Inflammatory macrophage treated with lipopolysaccharide for 1 hour (primary cell): ENCODE results near the gene TTC8.
"Not testable (repeated sequence)": the region's sequence is repeated elsewhere in the genome, so short reads cannot be mapped to it uniquely, and the experiment has no call there.

ENCODE experiments used
- DNase-seq, 2 donors: peaks; one replicate each; pipeline ENCODE4 v3.0.0-alpha.2; 2020 to 2022

The TTC8 gene

DNA sequence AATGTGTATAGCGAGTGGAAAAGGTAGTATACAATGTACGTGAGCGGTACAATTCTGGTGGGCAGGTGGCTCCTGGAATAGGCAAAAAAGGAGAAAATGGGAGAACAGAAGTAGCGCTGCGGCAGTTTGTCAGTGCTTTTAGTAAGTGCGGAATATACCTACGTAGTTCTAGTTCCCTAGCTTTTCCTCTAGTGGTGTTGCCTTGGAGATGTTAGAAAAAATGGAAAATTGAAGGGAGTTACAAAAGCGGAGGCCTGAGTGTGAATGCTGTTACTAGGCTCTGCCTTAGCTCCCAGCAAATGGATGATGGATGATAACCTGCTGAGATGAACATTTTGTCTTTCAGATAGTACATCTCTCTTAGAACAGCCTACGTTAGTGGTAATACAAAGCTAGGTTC is 1.1 kb downstream of the TTC8 start:
- DNase-seq: no peak

DNA sequence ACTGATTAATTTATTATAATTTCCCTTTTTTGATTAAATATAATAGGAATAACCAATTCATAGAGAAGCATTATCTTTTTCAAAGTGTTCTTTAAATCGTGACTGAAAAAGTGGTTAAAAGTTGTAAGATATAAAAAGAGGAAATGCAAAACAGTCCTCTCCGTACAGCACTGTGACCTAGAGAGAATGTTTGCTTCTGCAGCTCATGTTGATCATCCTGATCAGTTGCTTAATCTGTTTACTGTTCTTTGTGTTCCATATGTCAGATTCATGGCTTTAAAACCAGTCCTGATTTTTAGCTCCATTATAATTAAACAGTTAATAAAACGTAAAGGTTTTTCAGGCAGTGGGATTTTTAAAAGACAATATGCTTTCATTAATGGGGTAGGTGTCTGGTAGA is 4.7 kb downstream of the TTC8 start:
- peak in 1 of 2 donors; percentile 20 for DNase-seq

DNA sequence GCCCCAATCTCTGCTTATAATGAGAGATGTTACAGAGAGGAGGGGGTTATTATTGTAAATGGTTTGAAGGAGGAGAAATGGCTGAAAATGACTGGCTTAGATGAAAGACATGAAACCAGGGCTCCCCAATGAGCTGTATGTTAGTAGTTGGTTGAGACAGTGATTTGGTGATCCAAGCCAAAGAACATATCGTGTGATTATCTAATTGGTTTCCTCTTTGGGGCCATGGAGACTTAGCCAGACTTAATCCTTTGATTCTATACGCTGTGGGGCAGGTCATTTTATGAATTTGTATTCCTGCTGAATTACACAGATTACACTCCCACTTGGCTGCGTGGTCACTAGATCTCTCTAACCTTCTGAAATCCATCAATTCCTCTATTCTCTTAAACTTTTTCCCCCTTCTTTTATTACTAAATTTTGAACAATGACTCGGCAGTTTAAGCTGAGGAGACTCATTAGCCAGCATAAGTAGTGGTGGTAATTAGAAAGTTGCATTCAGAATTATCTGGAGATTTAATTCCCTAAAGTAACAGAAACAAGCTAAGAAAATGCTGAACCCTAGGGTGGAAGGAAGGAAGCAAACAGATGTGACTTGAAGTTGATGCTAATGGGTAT is 5.3 kb downstream of the TTC8 start:
- DNase-seq: no peak

DNA sequence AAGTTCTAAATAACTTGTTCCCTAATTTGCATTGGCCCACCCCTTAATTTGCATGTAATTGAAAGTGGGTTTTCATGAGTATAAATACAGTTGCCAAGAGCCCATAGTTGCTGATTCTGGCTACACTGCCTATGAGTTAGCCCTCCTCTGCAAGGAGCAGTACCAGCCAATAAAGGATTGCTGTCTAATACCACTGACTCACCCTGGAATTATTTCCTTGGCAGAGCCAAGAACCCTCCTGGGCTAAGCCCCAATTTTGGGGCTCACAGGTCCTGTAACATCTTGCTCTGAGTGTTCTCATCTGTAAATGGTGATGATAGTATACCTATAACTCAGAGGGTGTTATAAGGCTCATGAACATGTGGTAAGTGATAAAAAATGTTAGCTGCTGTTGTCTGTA is 6.8 kb downstream of the TTC8 start:
- DNase-seq: no peak

DNA sequence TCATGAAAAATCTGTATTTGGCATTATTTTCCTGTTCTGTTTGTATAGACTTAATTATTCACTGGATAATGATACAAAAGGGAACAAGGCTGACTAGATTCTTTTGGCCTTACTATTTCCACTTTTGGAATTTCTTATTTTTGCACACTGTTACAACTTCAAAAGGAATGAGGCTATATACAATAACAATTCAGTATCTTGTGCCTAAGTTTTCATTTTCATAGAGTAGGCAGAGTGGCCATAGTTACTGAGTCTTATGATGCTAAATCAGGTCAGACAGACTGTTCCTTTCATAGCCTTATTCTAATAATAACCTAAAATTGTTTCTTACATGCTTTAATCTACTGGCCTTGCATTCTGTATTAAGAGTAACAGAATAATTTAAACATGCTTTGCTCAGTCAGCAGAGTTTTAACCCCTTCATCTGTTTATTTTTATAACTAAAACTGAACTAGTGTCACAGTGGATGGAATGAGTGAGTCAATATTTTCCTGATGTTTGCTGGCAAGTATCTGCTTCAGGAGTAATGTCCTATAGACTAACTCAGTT is 10.5 kb downstream of the TTC8 start:
- DNase-seq: peak; percentile 32 to 54

DNA sequence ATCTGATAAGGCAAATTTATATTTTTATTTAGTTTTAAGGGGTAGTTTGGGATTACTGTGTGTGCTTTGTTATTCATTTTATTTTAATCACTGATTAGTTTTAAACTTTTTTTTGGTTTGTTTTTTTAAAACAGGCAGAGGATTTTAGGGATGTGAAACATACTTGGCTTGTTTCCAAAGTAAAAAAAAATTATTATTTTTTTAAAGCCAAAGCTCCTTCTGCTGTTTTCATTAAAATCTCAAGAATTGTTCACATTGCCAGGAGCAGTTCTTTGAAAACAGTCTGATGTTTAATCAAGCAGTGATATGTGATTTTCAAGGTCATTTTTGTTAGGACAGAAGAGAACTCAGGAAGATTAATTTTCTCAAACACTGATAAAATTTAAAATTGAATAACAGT is 11.2 kb downstream of the TTC8 start:
- peak in 1 of 2 donors; percentile 16 for DNase-seq

DNA sequence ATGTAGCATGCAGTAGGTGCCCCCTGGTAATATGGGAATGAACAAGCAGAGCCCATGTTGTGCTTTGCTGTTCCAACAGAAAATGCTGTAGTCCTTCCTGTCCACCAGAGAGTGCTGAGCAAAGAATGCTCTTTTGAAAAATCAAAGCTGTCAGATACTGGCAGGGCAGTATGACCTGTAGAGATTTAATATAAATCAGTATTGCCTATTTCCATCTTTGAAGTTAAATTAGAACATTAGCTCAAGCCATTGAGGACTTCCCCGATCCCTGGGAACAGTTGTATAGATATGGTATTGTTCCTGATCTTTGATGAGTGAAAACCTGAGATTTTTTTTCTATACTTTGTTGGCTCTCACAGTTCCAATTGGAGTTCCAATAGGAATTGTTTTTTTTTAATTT is 13.0 kb downstream of the TTC8 start:
- no peak for DNase-seq

DNA sequence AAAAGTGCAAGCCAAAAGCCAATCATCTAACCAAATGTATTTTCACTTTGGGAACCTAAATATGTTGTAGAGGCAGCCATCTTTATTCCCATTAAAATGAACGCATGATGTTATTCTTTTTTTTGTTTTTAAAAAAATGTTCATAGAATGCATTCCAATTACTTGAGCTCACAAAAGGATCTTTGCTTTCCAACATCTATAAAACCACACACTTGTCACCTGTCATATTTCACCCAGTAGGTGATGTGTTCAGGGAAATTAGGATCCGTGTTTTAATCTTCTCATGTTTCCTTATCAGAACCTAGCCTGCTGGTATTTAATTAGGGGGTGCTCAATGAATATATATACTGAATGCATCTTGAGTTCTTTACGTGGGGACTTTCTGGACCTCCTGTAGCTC is 13.6 kb downstream of the TTC8 start:
- no peak for DNase-seq

DNA sequence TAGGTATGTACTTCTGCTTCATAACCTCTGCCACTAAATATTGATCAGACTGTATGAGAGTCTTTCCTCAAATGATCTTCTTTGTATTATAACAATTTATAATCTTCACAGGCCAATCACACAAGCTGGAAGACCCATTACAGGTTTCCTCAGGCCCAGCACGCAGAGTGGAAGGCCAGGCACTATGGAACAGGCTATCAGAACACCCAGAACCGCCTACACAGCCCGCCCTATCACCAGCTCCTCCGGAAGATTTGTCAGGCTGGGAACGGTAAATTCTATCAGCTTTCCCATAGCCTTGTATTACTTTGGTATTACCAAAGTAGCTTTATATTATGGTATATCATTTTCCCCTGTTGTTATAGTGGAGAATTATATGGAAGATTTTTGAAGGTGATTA is 16.5 kb downstream of the TTC8 start:
- no peak for DNase-seq

DNA sequence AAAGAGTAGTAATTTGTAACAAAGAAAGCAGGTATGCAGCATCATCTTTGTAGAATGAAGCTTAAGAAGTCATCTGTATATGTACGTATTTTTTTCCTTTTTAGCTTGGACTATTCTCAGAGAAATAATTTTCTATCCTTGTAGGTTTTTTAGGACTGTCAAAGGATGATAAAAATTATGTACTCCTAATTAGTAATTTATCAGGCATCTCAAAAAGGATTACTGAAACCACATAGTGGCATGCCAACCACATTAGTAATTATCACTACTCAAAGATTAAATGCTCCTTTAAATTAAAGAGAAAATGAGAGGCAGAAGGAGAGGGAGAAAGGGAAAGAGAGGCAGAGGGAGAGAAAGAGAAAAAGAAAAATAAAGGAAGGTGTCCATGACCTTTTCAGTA is 17.3 kb downstream of the TTC8 start:
- DNase-seq: no peak

DNA sequence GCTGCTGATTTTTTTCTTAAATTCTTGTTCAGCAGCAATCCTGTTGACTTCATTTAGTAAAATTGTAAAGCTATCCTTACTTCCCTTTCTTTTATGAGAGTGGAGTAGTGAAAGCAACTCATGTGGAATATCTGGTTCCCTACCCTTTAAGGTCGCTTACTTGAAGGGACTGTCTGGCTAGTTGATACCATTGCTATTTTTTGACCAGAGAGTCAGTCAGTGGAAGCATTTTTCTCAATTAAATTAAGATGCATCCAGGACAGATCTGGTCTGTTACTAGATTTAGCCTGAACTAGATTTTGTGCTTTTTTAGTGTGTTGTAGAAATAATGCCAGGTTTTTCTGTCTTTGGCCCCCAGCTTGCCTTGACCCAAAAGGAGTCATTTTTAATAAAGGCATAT is 18.0 kb downstream of the TTC8 start:
- DNase-seq: no peak

DNA sequence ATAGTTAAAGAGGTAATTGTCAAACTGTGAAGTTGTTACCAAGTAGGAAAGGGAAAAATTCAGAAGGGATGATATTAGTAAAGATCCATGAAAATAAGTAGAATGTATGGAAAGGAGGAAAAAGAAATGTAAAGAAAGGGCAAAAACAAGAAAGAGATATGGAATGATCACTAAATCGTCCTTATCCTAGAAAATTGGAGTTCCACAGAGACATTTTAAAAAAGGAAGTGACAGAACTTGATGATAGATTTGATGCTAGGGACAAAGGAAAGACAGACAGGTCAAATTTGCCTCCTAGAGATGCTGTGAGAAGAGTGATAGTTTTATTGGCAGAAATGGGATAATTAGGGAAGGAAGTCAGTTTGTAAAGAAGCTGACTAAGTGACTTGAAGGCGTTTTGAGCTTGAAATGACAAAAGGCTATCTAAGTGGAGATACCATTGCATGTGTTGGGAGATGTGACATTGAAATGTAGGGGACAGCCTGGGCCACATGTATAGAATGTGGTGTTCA is 20.6 kb downstream of the TTC8 start:
- DNase-seq: no peak

DNA sequence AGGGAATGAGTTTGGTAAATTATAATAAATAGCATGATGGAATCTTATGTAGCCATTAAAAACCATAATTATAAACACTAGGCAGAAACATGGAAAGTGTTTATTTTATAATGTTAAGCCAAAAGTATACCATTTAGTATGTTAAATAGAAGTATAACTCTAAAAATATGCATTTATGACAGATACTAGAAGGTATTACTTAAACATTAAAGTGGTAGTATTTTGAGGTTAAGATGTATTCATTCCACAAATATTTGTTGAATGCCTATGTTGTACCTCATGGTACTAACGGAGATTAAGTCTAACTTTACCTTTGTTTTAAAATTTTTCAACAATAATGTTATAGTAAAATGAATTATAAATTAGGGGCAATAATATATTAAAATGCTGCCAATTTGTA is 24.1 kb downstream of the TTC8 start:
- DNase-seq: no peak

DNA sequence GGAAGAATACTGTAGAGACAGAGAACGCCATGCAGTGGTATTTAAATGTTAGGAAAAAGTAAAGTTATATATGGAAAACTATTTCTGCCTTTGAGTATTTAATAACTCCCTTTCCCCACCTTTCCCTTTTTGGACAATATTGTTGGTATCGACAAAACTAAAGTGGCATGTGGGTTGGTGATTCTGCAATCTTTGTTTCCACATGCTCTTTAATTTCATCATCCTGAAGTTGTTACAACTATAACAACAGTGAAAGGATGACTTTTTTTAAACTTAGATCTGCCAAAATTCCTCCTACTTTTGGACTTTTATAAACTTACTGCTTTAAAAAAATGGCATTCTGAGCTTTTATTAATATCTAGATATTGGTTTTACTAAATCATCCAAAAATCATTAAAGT is 25.3 kb downstream of the TTC8 start:
- DNase-seq: peak; percentile 32 to 66

DNA sequence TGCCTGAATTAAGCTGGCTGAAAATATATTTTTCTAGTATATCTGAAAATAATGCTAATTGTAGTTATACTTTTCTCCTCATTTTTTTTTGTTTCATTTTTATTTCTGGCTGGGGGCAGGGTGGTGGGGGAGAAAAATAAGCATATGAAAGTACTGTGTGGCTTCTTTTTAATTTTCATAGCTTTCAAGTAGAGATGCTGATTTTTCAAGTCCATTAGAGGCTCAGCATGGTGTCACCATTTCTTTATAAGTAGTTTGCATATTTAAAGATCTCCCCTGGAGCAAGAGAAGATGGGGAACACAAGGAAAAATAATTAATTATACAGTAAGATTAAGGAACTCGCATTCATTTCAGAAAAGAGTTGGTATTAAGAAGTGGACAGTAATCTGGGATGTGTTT is 27.1 kb downstream of the TTC8 start:
- DNase-seq: no peak

DNA sequence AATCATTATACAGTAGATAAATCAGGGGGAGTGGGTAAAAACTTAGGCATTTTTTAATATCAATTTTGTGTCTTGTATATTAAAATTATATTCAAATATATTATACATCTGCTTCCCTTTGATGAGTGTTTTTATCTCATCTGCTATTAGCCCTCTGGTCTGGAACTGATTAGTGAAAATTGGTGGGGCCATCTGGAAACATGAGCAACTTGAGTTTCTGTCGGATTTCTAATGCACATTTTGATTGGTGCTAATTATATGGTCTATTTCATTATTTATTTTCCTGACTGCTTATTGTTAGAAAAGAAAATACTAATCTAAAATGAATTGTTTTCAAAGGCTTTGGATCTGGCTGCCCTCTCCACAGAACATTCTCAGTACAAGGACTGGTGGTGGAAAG is 28.2 kb downstream of the TTC8 start:
- DNase-seq: no peak

DNA sequence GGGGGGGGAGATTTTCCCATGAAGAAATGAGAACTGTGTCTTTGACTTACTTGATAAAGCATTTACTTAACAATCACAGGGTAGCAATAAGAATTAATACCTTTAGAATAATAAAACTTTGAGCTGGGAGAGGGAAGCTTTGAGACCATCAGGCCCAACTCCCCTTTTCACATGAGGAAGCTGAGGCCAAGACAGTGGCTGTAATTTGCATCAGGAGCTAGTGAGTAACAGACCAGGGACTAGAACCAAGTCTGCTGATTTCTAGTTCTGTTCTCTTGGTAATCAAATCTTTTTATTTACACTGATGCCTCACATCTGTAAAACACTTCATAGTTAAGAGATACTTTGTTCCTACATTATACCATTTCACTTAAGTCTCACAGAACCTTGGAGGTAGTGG is 28.7 kb downstream of the TTC8 start:
- no peak for DNase-seq

DNA sequence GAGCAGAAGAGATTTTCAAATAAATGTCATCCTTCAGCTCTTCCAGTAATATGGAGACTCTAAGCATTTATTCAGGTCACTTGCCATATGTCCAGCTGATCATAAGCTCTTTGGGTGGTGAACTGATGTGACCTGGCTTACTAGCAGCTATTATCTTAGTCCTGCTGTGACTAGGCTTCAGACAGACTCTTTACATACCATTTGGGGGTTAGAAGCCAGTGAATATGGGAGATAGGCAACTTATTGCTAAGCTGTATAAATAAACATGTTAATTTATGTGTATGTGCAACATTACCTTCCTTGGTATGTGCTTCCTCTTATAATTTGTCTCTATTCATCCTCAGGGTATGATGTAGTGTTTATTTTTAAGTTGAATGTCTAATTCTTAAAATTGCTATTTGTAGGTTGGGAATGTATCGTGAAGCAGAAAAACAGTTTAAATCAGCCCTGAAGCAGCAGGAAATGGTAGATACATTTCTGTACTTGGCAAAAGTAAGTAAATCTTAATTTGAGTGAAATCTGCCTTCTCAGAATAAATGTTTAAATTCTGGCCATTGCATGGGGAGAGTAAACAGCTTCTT is 32.4 kb downstream of the TTC8 start:
- DNase-seq: no peak

DNA sequence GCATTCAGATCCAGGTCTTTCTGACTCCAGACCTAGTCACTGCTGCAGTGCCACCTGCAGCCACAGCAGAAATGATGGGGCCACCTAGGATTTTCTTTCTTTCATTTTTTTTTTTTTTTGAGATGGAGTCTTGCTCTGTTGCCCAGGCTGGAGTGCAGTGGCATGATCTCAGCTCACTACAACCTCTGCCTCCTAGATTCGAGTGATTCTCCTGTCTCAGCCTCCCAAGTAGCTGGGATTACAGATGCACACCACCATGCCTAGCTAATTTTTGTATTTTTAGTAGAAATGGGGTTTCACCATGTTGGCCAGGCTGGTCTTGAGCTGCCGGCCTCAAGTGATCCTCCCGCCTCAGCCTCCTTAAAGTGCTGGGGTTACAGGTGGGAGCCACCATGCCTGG is 33.4 kb downstream of the TTC8 start:
- not testable (repeated sequence) for DNase-seq

DNA sequence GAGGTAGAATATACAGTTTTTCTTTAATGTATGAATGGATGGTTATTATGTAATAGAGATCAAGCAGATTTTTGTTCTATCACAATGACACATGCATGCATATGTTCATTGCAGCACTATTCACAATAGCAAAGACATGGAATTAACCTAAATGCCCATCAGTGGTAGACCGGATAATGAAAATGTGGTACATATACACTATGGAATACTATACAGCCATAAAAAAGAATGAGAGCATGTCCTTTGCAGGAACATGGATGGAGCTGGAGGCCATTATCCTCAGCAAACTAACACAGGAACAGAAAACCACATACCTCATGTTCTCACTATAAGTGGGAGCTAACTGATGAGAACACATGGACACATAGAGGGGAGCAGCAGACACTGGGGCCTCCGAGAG is 34.7 kb downstream of the TTC8 start:
- not testable (repeated sequence) for DNase-seq

DNA sequence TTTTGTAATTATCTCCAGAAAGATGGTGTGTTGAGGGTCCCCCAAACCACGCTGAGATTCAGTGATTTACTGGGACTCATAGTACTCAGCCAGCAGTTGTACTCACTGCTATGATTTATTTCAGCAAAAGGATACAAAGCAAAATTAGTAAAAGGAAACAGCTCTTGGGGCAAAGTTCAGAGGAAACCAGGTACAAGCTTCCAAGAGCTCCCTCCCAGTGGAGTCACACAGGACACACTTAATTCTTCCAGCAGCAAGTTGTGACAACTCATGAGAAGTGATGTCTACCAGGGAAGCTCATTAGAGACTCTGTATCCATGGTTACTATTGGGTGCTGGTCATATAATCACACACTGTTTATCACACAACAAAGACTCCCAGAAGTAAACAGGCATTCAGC is 38.7 kb downstream of the TTC8 start:
- no peak for DNase-seq

DNA sequence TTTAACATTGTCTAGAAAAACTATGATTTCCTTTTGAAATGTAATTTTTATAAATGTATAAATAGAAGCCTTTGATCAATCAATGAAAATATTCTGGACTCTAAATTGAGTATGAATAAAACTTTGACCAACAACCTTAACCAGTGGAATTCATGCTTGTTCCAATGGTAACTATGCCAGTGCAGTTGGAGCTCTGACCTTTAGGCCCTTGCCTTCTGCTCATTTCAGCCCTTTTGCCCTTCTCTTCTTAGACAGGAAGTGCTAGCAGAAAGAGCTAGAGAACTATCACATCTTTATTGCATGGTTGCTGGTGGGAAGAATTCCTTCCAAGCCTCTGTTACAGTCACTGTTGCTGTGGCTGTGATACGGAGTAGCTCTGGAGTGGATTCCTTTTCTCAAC is 39.7 kb downstream of the TTC8 start:
- no peak for DNase-seq

DNA sequence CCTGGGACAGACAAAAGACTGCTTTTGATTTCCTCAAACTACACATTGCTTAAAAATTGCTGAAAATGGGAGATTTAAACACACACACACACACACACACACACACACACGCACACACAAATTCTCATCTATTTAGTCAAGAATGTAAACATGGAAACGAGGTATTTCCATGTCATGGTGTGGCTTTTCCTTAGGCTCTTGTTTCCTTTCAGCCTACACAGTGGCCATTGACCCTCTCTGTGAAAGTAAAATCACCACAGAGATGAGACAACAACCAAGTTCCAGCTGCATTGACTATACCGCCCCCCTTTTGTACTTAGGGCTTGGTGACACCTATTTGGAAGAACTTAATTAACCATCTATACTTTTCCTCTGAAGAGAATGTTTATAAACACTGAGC is 41.9 kb downstream of the TTC8 start:
- no peak for DNase-seq

DNA sequence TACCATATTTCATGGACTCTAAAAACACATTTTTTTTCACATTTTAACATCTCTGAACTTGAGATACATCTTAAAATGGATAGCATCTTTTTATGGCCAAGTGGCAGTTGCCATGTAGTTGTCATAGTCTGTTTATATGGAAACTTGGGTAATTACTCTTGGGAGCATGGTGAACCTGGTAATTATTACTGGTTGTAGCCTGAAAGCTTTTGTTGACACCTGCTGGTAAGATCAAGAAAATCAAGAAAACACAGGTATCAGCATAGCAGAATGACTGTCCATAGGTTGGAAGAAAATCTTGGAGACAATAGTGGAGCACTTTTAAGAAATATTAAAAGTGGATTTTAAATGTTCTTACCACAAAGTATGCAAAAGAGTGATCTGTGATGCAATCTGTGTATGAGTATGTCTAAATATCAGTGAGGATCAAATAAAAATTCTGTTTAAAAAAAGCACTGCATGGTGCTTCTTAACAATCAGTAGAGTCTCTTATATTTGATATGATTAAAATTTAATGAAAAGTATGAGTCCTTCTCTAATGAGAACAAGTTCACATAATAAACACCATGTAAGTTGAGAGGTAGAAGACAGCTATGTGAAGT is 44.2 kb downstream of the TTC8 start:
- DNase-seq: no peak
